KMS-11 (cell line): ENCODE data around the gene BCL2L14.
A peak's percentile ranks its signal among the peaks of the same experiment; 100 is the strongest.

Source experiments
- H2AFZ ChIP-seq: fragments of 200-600 bp; sonication (generic); 2 replicates; pipeline ENCODE4 v1.6.1; 2016; ENCODE audit warnings: antibody characterized with exemption, mixed run types, low read depth
- H3K27ac ChIP-seq: fragments of 200-600 bp; sonication (generic); 2 replicates; pipeline ENCODE4 v1.6.1; 2016; ENCODE audit warnings: mild to moderate bottlenecking, mixed run types
- H3K27me3 ChIP-seq: fragments of 200-600 bp; sonication (generic); 2 replicates; pipeline ENCODE4 v1.6.1; 2017; ENCODE audit warnings: mild to moderate bottlenecking, low read depth, mixed run types, moderate library complexity; ENCODE audit not compliant: insufficient read depth
- H3K36me3 ChIP-seq: fragments of 200-600 bp; sonication (generic); 2 replicates; pipeline ENCODE4 v1.6.1; 2017; ENCODE audit warnings: mild to moderate bottlenecking, mixed run types; ENCODE audit not compliant: insufficient read depth
- H3K4me1 ChIP-seq: fragments of 200-600 bp; sonication (generic); 2 replicates; pipeline ENCODE4 v1.6.1; 2016; ENCODE audit warnings: mild to moderate bottlenecking, low read depth, mixed run types; ENCODE audit not compliant: poor library complexity, severe bottlenecking
- H3K4me2 ChIP-seq: fragments of 200-600 bp; sonication (generic); 2 replicates; pipeline ENCODE4 v1.7.0; 2016; ENCODE audit warnings: mild to moderate bottlenecking, mixed run types
- H3K4me3 ChIP-seq: fragments of 200-600 bp; sonication (generic); IDR thresholded peaks from 2 replicates; pipeline ENCODE4 v1.6.1; 2017; ENCODE audit warnings: low read depth, low read length, mixed read lengths; ENCODE audit not compliant: insufficient read depth
- H3K79me2 ChIP-seq: fragments of 200-600 bp; sonication (generic); 2 replicates; pipeline ENCODE4 v1.6.1; 2016; ENCODE audit warnings: low read depth, mixed run types; ENCODE audit not compliant: insufficient read depth
- H3K9ac ChIP-seq: fragments of 200-600 bp; sonication (generic); 2 replicates; pipeline ENCODE4 v1.6.1; 2016; ENCODE audit warnings: mild to moderate bottlenecking, mixed run types
- H4K20me1 ChIP-seq: fragments of 200-600 bp; sonication (generic); 2 replicates; pipeline ENCODE4 v1.6.1; 2016; ENCODE audit warnings: mild to moderate bottlenecking, mixed run types; ENCODE audit not compliant: insufficient read depth
- TF ChIP-seq, protein P1 (sequence below): fragments of 200-600 bp; sonication (generic); conservative IDR thresholded peaks from 2 replicates; pipeline ENCODE4 v1.6.1; 2017; ENCODE audit warnings: low read depth, mild to moderate bottlenecking, antibody characterized with exemption, low read length, moderate library complexity, mixed read lengths

The BCL2L14 gene

DNA sequence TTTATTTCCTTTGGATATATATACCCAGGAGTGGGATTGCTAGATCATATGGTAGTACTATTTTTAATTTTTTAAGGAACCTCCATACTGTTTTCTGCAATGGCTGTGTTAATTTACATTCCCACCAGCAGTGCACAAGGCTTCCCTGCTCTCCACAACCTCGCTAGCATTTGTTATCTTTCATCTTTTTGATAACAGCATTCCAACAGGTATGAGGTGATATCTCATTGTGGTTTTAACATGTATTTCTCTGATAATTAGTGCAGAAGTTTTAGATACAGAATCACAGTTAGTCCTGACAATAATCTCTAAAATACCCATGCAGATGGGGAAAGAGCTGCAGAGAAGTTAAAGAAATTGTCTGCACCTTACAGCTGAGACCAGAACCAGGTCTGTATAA is 35.5 kb upstream of the BCL2L14 start:
- no peak overlapping the region for H3K27ac ChIP-seq
- TF ChIP-seq, protein P1, sequence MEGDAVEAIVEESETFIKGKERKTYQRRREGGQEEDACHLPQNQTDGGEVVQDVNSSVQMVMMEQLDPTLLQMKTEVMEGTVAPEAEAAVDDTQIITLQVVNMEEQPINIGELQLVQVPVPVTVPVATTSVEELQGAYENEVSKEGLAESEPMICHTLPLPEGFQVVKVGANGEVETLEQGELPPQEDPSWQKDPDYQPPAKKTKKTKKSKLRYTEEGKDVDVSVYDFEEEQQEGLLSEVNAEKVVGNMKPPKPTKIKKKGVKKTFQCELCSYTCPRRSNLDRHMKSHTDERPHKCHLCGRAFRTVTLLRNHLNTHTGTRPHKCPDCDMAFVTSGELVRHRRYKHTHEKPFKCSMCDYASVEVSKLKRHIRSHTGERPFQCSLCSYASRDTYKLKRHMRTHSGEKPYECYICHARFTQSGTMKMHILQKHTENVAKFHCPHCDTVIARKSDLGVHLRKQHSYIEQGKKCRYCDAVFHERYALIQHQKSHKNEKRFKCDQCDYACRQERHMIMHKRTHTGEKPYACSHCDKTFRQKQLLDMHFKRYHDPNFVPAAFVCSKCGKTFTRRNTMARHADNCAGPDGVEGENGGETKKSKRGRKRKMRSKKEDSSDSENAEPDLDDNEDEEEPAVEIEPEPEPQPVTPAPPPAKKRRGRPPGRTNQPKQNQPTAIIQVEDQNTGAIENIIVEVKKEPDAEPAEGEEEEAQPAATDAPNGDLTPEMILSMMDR: no peak
- H3K4me1 ChIP-seq: peaks cover 19% of the 10 kb centered on the region
- H3K4me2 ChIP-seq: no peak overlapping the region
- no peak overlapping the region for H3K4me3 ChIP-seq
- no peak overlapping the region for H2AFZ ChIP-seq
- H4K20me1 ChIP-seq: no peaks in the 10 kb centered on the region
- H3K36me3 ChIP-seq: no peaks in the 10 kb centered on the region
- no peaks in the 10 kb centered on the region for H3K79me2 ChIP-seq
- no peak overlapping the region for H3K9ac ChIP-seq
- H3K27me3 ChIP-seq: no peaks in the 10 kb centered on the region

DNA sequence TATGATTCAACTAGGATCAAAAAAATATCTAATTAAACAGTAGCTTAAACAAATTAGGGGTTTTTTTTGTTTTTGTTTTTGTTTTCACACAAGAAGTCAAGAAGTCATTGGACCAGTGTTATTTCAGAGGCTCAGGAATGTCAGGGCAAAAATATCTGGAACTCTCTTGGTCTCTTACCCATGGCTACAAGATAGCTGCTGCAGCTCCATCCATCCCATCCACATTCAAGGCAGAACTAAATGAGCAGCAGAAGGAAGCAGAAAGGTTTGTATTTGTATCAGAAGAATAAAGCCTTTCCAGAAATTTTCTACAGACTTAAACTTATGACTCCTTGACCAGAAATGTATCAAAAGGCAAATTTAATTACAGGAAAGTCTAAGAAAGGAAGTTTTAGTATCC is 33.8 kb upstream of the BCL2L14 start:
- Histone ChIP-seq H4K20me1 (no peaks in the 10 kb centered on the region), H3K4me2 (peak overlapping the region; percentile 30; the same call in 1 of the 2 replicates), H3K36me3 (no peaks in the 10 kb centered on the region), H3K27ac (no peak overlapping the region), H3K4me3 (no peak overlapping the region), H3K9ac (no peak overlapping the region), H3K79me2 (no peaks in the 10 kb centered on the region), H3K27me3 (no peaks in the 10 kb centered on the region), H2AFZ (no peak overlapping the region), H3K4me1 (peaks cover 19% of the 10 kb centered on the region)
- TF ChIP-seq, protein P1: no peak

DNA sequence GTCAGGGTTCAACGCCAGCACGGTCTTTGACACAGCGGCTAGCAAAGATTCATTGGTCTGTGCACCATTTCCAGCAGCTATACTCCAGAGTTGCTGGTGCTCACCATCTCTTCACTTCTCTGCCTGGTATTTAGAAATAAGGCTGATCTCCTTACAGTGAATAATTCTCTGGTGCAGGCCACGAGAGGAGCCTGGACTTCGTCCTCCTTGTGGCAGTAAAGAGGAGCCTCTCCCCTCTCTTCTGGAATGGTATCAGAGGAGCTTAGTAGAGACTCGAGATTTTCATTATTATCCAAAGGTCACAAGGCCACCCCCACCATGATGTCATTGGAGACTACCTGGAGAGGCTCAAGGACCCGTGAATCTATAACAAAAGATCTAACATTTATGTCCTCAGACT is 30.8 kb upstream of the BCL2L14 start:
- no peaks in the 10 kb centered on the region for H3K36me3 ChIP-seq
- H3K4me2 ChIP-seq: no peak overlapping the region
- no peaks in the 10 kb centered on the region for H4K20me1 ChIP-seq
- no peak overlapping the region for H3K4me3 ChIP-seq
- H3K27me3 ChIP-seq: no peaks in the 10 kb centered on the region
- H3K9ac ChIP-seq: no peak overlapping the region
- peaks cover 6% of the 10 kb centered on the region for H3K4me1 ChIP-seq
- no peaks in the 10 kb centered on the region for H3K79me2 ChIP-seq
- no peak overlapping the region for H2AFZ ChIP-seq
- H3K27ac ChIP-seq: no peak overlapping the region
- TF ChIP-seq, protein P1: no peak

DNA sequence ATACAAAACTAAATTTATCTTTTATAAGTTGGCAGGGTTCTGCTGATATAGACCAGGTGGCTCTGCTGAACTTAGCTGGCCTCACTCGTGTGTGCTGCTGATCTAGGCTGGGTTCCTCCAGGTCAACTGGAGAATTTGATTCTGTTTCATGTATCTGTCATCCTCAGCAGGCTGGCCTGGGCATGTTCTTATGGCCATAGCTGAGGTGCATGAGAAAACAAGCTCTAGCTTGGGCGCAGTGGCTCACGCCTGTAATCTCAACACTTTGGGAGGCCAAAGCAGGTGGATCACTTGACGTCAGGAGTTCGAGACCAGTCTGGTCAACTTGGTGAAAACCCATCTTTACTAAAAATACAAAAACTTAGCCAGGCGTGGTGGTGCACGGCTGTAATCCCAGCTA is 24.3 kb upstream of the BCL2L14 start:
- no peaks in the 10 kb centered on the region for H3K36me3 ChIP-seq
- no peaks in the 10 kb centered on the region for H3K79me2 ChIP-seq

More for the DNA sequence above, 24.3 kb upstream of the BCL2L14 start:
- TF ChIP-seq, protein P1: no peak
- Histone ChIP-seq H3K4me1 (no peaks in the 10 kb centered on the region), H3K27me3 (no peaks in the 10 kb centered on the region), H3K27ac (no peak overlapping the region), H4K20me1 (no peaks in the 10 kb centered on the region), H3K4me2 (no peak overlapping the region), H3K4me3 (no peak overlapping the region), H2AFZ (no peak overlapping the region), H3K9ac (no peak overlapping the region)
